Mucosa of descending colon (tissue), 3 donors: Measurements from ENCODE around the gene SH2D2A. TPM values are rescaled to one million over a fixed set of nuclear protein-coding genes. Genes with fewer than 3 reads are reported as not detected.
A peak's percentile ranks its signal among the peaks of the same experiment; 100 is the strongest.

Source experiments
- ATAC-seq: fragments of 200-7000 bp; cut with Tn5 transposase; one replicate; pipeline ENCODE4 v1.9.1; 2020; ENCODE audit warnings: mild to moderate bottlenecking, moderate library complexity
- DNase-seq, 3 donors: peaks; one replicate each; pipeline ENCODE4 v3.0.0-alpha.2; 2020
- H3K36me3 ChIP-seq: fragments of 200-600 bp; one replicate; pipeline ENCODE4 v1.8.0; 2021; ENCODE audit warnings: low read depth, mild to moderate bottlenecking
- H3K4me1 ChIP-seq: fragments of 200-600 bp; one replicate; pipeline ENCODE4 v1.8.0; 2021; ENCODE audit warnings: low read depth, mild to moderate bottlenecking
- H3K4me3 ChIP-seq: fragments of 200-600 bp; one replicate; pipeline ENCODE4 v1.8.0; 2021; ENCODE audit warnings: mild to moderate bottlenecking
- H3K9me3 ChIP-seq: fragments of 200-600 bp; one replicate; pipeline ENCODE4 v1.8.0; 2021; ENCODE audit warnings: mild to moderate bottlenecking
- intact Hi-C, 2 donors: fragments of 100-400 bp; cut with DNase I in 1 of 2; cut with micrococcal nuclease in 1 of 2; formaldehyde crosslinking; loops; one replicate each; pipeline versions ENCODE4 v1.11.0 to v1.11.1; 2022; cut with DNase I, micrococcal nuclease
- long read RNA-seq, 2 donors: library from polyadenylated mRNA; unstranded; transcript quantifications; one replicate each; pipeline ENCODE4 v2.0.0, GENCODE V29; 2019 to 2021
- total RNA-seq, 3 donors: library from RNA; stranded (reverse); fragmentation: NEBNext Ultra II Directional in 2 of 3; extraction: Animal tissue kit (Norgen Biotek cat#: 25700) in 2 of 3; gene quantifications; one replicate each; pipeline versions ENCODE4 v1.2.1 to v1.2.4, GENCODE V29; 2021 to 2023
- TF ChIP-seq, protein P1 (sequence below): fragments of 200-600 bp; IDR thresholded peaks from one replicate; pipeline ENCODE4 v1.8.0; 2022; ENCODE audit warnings: antibody characterized with exemption, mild to moderate bottlenecking
- donor health status: DM: no; HTN: no; CAD: no; lungs with moderate emphysema.
- donor health status: DM: no; HTN: no; CAD: no.
- donor health status: DM: no; HTN: yes; CAD: no.

The SH2D2A gene
- total RNA-seq, result 1 to 10 TPM; 2.9 to 3.3 (median 3.1) TPM
- long read RNA-seq, donor 1, partial matches to known transcripts, result 0 of 1 reads
- long read RNA-seq, donor 1, other reads (novel, unspliced or antisense), result 0 of 1 reads
- long read RNA-seq, donor 2, result 0 reads

DNA sequence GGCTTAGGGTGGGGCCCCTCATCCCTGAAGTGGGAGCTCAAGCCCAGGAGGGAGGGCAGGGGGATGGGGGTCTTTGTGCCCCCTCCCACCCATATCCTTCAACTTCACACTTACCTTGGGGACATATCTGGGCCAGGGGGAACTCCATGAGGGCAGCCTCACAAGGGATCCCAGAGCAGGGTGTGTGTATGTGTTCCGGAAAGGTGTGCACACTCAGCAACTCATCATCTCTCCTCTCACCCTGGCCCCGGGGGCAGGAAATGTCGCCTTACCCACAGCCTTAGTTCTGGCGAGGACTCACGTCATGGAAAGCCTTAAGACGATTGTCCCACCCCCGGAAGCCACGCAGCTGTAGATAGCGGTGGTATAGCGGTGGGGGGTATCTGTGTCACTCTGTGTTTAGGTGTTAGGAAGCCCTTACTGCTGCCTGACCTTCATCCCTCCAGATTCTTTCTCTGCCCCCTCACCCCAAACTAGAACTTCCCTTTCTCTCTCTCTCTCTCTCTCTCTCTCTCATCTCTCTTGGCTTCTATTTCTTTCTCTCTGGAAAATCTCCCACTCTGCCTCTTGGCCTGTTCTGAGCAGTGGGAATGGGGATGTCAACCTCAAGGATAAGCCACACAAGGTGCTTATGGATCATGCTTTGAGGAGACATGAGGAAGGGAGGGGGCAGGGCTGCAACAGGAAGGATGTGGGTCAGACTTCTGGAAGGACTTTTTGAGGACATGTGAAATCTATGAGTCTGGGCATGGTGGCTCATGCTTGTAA lies at the start of gene SH2D2A:
TSS of gene SH2D2A (minus strand) at position 288 of the 768 bp plus-strand sequence. CDS start at position 148, 140 bp downstream.
- intact Hi-C loops, result no loop called here
- ATAC-seq (peak; percentile 66), DNase-seq (peak; percentile 68 to 86 (median 74))
- Histone ChIP-seq H3K36me3 (no peaks in the 10 kb centered on the region), H3K4me1 (peaks cover 8% of the 10 kb centered on the region), H3K9me3 (no peaks in the 10 kb centered on the region), H3K4me3 (no peak within 1 kb of the TSS)
- TF ChIP-seq, protein P1, sequence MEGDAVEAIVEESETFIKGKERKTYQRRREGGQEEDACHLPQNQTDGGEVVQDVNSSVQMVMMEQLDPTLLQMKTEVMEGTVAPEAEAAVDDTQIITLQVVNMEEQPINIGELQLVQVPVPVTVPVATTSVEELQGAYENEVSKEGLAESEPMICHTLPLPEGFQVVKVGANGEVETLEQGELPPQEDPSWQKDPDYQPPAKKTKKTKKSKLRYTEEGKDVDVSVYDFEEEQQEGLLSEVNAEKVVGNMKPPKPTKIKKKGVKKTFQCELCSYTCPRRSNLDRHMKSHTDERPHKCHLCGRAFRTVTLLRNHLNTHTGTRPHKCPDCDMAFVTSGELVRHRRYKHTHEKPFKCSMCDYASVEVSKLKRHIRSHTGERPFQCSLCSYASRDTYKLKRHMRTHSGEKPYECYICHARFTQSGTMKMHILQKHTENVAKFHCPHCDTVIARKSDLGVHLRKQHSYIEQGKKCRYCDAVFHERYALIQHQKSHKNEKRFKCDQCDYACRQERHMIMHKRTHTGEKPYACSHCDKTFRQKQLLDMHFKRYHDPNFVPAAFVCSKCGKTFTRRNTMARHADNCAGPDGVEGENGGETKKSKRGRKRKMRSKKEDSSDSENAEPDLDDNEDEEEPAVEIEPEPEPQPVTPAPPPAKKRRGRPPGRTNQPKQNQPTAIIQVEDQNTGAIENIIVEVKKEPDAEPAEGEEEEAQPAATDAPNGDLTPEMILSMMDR, result no peak

DNA sequence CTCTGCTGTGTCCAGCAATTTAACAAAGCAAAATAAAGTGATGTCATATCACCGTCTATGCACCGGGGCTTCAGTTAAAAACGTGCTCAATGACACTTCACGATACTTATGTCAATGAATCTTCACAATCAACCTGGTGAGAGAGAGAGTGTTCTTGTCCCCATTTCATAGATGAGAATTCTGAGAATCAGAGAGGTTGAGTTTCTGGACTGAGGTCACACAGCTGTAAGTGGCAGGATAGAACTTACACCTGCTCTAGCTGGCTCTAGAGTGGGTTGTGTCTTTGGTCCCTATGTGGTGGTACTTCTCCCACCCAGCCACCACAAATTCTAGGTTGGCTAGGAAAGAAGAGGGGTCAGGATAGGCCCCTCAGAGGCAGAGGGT lies 49.2 kb upstream of the SH2D2A start:
- H3K4me3 ChIP-seq, result no peak overlapping the region

DNA sequence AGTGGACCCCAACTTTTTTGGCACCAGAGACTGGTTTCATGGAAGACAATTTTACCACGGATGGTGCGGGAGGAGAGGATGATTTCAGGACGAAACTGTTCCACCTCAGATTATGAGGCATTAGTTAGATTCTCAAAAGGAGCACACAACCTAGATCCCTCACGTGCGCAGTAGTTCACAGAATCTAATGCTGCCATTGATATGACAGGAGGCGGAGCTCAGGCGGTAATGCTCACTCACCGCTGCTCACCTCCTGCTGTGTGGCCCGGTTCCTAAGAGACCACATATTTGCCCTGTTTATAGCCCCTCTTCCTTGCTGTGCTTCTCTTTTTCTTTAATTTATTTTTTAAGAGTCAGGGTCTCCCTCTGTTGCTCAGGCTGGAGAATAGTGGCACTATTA lies 48.6 kb upstream of the SH2D2A start:
- H3K36me3 ChIP-seq, result no peaks in the 10 kb centered on the region
- intact Hi-C loops, result no loop called here

More for the DNA sequence above, 49.2 kb upstream of the SH2D2A start:
- no peaks in the 10 kb centered on the region for H3K36me3 ChIP-seq
- ATAC-seq (no peak), DNase-seq (no peak)
- intact Hi-C loops, result no loop called here
- H3K9me3 ChIP-seq, result no peaks in the 10 kb centered on the region
- TF ChIP-seq, protein P1, result no peak
- peaks cover 4% of the 10 kb centered on the region for H3K4me1 ChIP-seq

GRCh38 chr1:156864796-156865195 lies 48.1 kb upstream of the SH2D2A start:
- TF ChIP-seq, protein P1, result no peak
- no peak overlapping the region for H3K4me3 ChIP-seq
- intact Hi-C loops, result loop anchor here in 1 of 2 donors (5.0 kb wide), 1 partner anchor 67 kb away; no protein-coding TSS in a partner anchor
- H3K36me3 ChIP-seq, result no peaks in the 10 kb centered on the region
- ATAC-seq (no peak), DNase-seq (no peak)
- peaks cover 10% of the 10 kb centered on the region for H3K4me1 ChIP-seq
- no peaks in the 10 kb centered on the region for H3K9me3 ChIP-seq

More for the DNA sequence above, 48.6 kb upstream of the SH2D2A start:
- Histone ChIP-seq H3K4me1 (peaks cover 6% of the 10 kb centered on the region), H3K4me3 (no peak overlapping the region), H3K9me3 (no peaks in the 10 kb centered on the region)
- TF ChIP-seq, protein P1, result no peak
- no peak for ATAC-seq
- no peak for DNase-seq

DNA sequence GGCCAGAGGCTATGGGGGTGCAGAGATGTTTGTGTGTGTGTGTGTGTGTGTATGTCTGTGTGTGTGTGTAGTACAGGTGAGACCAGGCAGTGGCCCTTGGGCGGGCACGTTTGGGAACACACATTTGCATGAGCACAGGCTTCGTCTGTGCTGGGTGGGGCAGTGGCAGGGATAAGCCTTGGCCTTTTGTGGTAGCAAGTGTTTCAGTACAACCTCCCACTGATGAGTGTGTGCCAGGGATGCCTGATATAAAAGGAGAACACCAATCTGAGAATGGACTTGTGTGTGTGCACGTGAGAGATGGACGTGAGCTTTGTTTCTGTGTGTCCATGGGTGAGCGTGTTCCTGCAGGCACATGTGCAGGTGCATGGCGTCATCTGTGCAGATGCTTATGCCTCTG lies 47.0 kb upstream of the SH2D2A start:
- ATAC-seq, result no peak
- intact Hi-C loops, result loop anchor here in 1 of 2 donors (5.0 kb wide), 1 partner anchor 66 kb away; no protein-coding TSS in a partner anchor
- TF ChIP-seq, protein P1, result no peak

More for the DNA sequence above, 47.0 kb upstream of the SH2D2A start:
- no peak for DNase-seq
- no peaks in the 10 kb centered on the region for H3K36me3 ChIP-seq
- H3K9me3 ChIP-seq, result no peaks in the 10 kb centered on the region
- H3K4me3 ChIP-seq, result no peak overlapping the region
- peaks cover 17% of the 10 kb centered on the region for H3K4me1 ChIP-seq
